Mucosa of stomach (tissue), 1 donor: Measurements from ENCODE around the gene KIF16B.

Experiments used
- H3K27me3 ChIP-seq: one replicate; pipeline ENCODE4 v1.7.0; 2013; ENCODE audit warnings: mild to moderate bottlenecking, low read length; ENCODE audit not compliant: control insufficient read depth, insufficient read depth
- H3K36me3 ChIP-seq: one replicate; pipeline ENCODE4 v1.7.0; 2013; ENCODE audit warnings: low read length; ENCODE audit not compliant: control insufficient read depth, insufficient read depth
- H3K4me1 ChIP-seq: one replicate; pipeline ENCODE4 v1.7.0; 2013; ENCODE audit warnings: mild to moderate bottlenecking, low read length; ENCODE audit not compliant: control insufficient read depth, insufficient read depth
- H3K4me3 ChIP-seq: one replicate; pipeline ENCODE4 v1.7.0; 2013; ENCODE audit warnings: low read length
- H3K9ac ChIP-seq: one replicate; pipeline ENCODE4 v1.7.0; 2013; ENCODE audit warnings: mild to moderate bottlenecking, low read length, moderate library complexity
- H3K9me3 ChIP-seq: one replicate; pipeline ENCODE4 v1.7.0; 2013; ENCODE audit warnings: mild to moderate bottlenecking, low read length, moderate library complexity; ENCODE audit not compliant: control insufficient read depth
- donor health status: Pancreatic carcinoma.

The KIF16B gene

GRCh38 chr20:16563066-16563806 lies 10.0 kb downstream of the KIF16B start:
- H3K4me1 ChIP-seq = no peaks in the 10 kb centered on the region
- H3K9me3 ChIP-seq = no peaks in the 10 kb centered on the region
- no peak overlapping the region for H3K4me3 ChIP-seq
- no peaks in the 10 kb centered on the region for H3K27me3 ChIP-seq
- no peaks in the 10 kb centered on the region for H3K36me3 ChIP-seq
- no peak overlapping the region for H3K9ac ChIP-seq

GRCh38 chr20:16562259-16562658 lies 11.0 kb downstream of the KIF16B start:
- no peak overlapping the region for H3K9ac ChIP-seq
- no peaks in the 10 kb centered on the region for H3K36me3 ChIP-seq
- no peak overlapping the region for H3K4me3 ChIP-seq
- H3K9me3 ChIP-seq = no peaks in the 10 kb centered on the region
- no peaks in the 10 kb centered on the region for H3K27me3 ChIP-seq
- H3K4me1 ChIP-seq = no peaks in the 10 kb centered on the region

GRCh38 chr20:16560661-16561060 lies 12.6 kb downstream of the KIF16B start:
- Histone ChIP-seq H3K4me3 (no peak overlapping the region), H3K9ac (no peak overlapping the region), H3K36me3 (no peaks in the 10 kb centered on the region), H3K9me3 (no peaks in the 10 kb centered on the region), H3K4me1 (no peaks in the 10 kb centered on the region), H3K27me3 (no peaks in the 10 kb centered on the region)

GRCh38 chr20:16560216-16560615 lies 13.0 kb downstream of the KIF16B start:
- Histone ChIP-seq H3K4me1 (no peaks in the 10 kb centered on the region), H3K9me3 (no peaks in the 10 kb centered on the region), H3K36me3 (no peaks in the 10 kb centered on the region), H3K27me3 (no peaks in the 10 kb centered on the region), H3K4me3 (no peak overlapping the region), H3K9ac (no peak overlapping the region)

- H3K27me3 ChIP-seq = no peaks in the 10 kb centered on the region
- no peaks in the 10 kb centered on the region for H3K36me3 ChIP-seq
- H3K4me3 ChIP-seq = no peak overlapping the region
- H3K9me3 ChIP-seq = no peaks in the 10 kb centered on the region
- H3K9ac ChIP-seq = no peak overlapping the region
- H3K4me1 ChIP-seq = peaks cover 4% of the 10 kb centered on the region
These were observed 16.9 kb downstream of the KIF16B start for GRCh38 chr20:16556301-16556700.

- H3K9ac ChIP-seq = no peak overlapping the region
- H3K4me3 ChIP-seq = no peak overlapping the region
- no peaks in the 10 kb centered on the region for H3K36me3 ChIP-seq
- H3K4me1 ChIP-seq = peaks cover 4% of the 10 kb centered on the region
- no peaks in the 10 kb centered on the region for H3K27me3 ChIP-seq
- no peaks in the 10 kb centered on the region for H3K9me3 ChIP-seq
These were observed 17.5 kb downstream of the KIF16B start for GRCh38 chr20:16555754-16556153.

- Histone ChIP-seq H3K9me3 (no peaks in the 10 kb centered on the region), H3K9ac (no peak overlapping the region), H3K4me1 (peaks cover 4% of the 10 kb centered on the region), H3K4me3 (no peak overlapping the region), H3K27me3 (no peaks in the 10 kb centered on the region), H3K36me3 (no peaks in the 10 kb centered on the region)
These were observed 18.3 kb downstream of the KIF16B start for GRCh38 chr20:16554766-16555543.

- H3K27me3 ChIP-seq = no peaks in the 10 kb centered on the region
- H3K9ac ChIP-seq = no peak overlapping the region
- peaks cover 4% of the 10 kb centered on the region for H3K4me1 ChIP-seq
These were observed 19.6 kb downstream of the KIF16B start for GRCh38 chr20:16553684-16554083.

GRCh38 chr20:16553101-16553500 lies 20.1 kb downstream of the KIF16B start:
- H3K9me3 ChIP-seq = no peaks in the 10 kb centered on the region
- no peaks in the 10 kb centered on the region for H3K36me3 ChIP-seq
- peaks cover 4% of the 10 kb centered on the region for H3K4me1 ChIP-seq
- H3K9ac ChIP-seq = no peak overlapping the region
- H3K27me3 ChIP-seq = no peaks in the 10 kb centered on the region
- no peak overlapping the region for H3K4me3 ChIP-seq

More at GRCh38 chr20:16553684-16554083, 19.6 kb downstream of the KIF16B start:
- H3K9me3 ChIP-seq = no peaks in the 10 kb centered on the region
- H3K36me3 ChIP-seq = no peaks in the 10 kb centered on the region
- H3K4me3 ChIP-seq = no peak overlapping the region

GRCh38 chr20:16552015-16552414 lies 21.2 kb downstream of the KIF16B start:
- H3K4me1 ChIP-seq = peaks cover 4% of the 10 kb centered on the region
- no peak overlapping the region for H3K4me3 ChIP-seq
- H3K9ac ChIP-seq = peak overlapping the region; percentile 28
- no peaks in the 10 kb centered on the region for H3K9me3 ChIP-seq
- no peaks in the 10 kb centered on the region for H3K36me3 ChIP-seq
- no peaks in the 10 kb centered on the region for H3K27me3 ChIP-seq

- Histone ChIP-seq H3K9ac (no peak overlapping the region), H3K9me3 (no peaks in the 10 kb centered on the region), H3K4me1 (peaks cover 4% of the 10 kb centered on the region), H3K36me3 (no peaks in the 10 kb centered on the region), H3K27me3 (no peaks in the 10 kb centered on the region), H3K4me3 (no peak overlapping the region)
These were observed 21.6 kb downstream of the KIF16B start for GRCh38 chr20:16551607-16552006.

GRCh38 chr20:16548068-16548672 lies 25.1 kb downstream of the KIF16B start:
- Histone ChIP-seq H3K9ac (no peak overlapping the region), H3K4me3 (no peak overlapping the region), H3K4me1 (no peaks in the 10 kb centered on the region), H3K9me3 (no peaks in the 10 kb centered on the region), H3K27me3 (no peaks in the 10 kb centered on the region), H3K36me3 (no peaks in the 10 kb centered on the region)
